HG03045 (cell line): ENCODE measurements around the gene DNASE1L1.

Source experiments
- ATAC-seq: cut with Tn5 transposase; IDR thresholded peaks from one replicate; pipeline ENCODE4 v1.9.1; 2021; ENCODE audit warnings: mild to moderate bottlenecking, moderate library complexity; ENCODE audit not compliant: unreplicated experiment

Gene DNASE1L1

DNA sequence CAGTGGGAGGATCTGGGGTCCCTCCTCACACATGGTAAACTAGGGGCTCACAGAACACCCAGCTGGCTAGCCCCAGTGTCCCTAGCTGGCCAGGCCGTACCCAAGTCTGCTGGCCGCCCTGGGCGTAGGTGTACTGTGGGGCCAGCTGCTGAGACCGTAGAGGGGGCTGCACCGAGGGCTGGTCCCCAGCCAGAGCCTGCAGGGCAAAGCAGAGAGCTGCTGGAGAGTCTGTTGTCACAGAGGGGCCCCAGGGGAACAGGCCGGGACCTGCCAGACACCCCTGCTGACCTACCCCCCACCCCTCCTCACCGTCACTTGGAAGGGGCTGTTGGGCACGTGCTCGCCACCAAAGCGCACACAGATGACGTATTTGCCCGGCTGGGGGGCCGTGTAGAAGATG, 54.5 kb downstream of the DNASE1L1 start:
- ATAC-seq = no peak

DNA sequence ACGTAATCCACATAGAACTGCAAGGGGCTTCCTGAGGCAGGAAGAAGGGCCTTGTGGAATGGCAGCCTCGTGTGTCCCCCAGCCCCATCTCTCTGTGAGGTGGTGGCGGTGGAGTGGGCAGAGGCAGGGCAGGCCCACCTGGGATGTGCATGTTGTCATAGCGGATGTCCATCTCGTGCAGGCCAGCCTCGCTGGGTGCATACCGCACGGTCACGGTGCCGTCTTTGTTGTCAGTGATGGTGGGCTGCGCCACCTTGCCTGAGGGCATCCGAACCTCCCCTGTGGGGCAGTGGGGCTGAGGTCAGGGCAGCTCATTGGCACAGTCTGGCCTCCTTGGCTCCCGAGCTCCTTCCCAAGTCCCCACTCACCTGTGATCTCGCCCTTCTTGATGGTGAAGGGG, 55.0 kb downstream of the DNASE1L1 start:
- ATAC-seq = no peak

DNA sequence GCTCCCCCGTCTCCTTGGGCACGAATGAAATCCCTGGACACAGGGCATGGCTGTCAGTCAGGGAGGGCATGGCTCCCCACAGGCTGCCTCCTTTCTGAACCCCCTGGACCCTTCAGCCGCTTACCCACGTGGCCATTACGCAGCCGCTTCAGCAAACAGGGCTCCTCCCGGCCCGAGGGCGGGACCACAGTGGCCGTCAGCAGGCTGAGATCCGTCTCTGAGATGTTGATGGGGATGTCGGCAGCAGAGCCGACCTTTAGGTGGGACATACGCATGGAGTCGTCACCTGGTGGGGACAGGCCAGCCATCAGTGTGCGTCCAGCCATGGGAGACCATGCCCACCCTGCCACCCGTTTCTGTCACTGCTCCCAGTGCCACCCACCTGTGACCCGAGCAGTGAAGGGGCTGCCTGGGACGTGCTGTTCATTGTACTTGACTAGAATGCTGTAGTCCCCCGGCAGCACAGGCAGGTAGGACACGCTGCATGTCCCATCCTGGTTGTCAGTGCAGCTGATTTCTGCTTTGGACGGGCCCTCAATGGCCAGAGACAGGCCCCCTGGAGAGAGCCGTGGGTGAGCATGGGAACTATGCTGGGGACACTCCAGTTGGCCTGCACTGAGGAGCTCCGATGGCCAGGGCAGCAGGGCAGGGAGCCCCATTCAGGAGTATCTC, 55.7 kb downstream of the DNASE1L1 start:
- ATAC-seq = no peak

GRCh38 chrX:154352466-154352865, 56.6 kb downstream of the DNASE1L1 start:
- ATAC-seq = no peak

- no peak for ATAC-seq
These were observed 57.0 kb downstream of the DNASE1L1 start for GRCh38 chrX:154352012-154352401.
